NCI-H1105 treated with DMSO at 0.1 percent for 48 hours (cell line): ENCODE results near the gene NMNAT3.

ENCODE experiments used
- DNase-seq: peaks from one replicate; lab custom pipeline; 2025; lab: John Stamatoyannopoulos, UW

Gene NMNAT3

GRCh38 chr3:139578783-139579182 is 99.0 kb downstream of the NMNAT3 start:
- no peak for DNase-seq

DNA sequence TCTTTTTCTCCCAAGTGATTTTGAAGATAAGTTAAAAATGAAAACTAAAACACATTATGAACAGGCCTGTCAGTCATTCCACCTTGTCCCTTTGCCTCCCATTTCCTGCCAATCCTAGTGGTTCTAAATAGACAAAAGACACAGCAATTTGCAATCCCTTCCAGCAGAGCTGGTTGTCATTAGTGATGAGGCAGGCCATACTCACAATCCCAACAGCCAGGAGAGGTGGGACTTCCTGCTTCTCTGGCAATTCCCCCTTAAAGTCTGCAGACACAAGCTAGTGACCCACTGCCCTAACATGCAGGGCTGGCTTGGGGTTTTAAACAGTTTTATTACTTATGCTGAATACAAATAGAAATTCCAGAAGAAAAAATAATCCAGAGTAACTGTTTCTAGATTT is 99.9 kb downstream of the NMNAT3 start:
- peak; percentile 35 for DNase-seq

GRCh38 chr3:139577346-139577745 is 100.4 kb downstream of the NMNAT3 start:
- no peak for DNase-seq

DNA sequence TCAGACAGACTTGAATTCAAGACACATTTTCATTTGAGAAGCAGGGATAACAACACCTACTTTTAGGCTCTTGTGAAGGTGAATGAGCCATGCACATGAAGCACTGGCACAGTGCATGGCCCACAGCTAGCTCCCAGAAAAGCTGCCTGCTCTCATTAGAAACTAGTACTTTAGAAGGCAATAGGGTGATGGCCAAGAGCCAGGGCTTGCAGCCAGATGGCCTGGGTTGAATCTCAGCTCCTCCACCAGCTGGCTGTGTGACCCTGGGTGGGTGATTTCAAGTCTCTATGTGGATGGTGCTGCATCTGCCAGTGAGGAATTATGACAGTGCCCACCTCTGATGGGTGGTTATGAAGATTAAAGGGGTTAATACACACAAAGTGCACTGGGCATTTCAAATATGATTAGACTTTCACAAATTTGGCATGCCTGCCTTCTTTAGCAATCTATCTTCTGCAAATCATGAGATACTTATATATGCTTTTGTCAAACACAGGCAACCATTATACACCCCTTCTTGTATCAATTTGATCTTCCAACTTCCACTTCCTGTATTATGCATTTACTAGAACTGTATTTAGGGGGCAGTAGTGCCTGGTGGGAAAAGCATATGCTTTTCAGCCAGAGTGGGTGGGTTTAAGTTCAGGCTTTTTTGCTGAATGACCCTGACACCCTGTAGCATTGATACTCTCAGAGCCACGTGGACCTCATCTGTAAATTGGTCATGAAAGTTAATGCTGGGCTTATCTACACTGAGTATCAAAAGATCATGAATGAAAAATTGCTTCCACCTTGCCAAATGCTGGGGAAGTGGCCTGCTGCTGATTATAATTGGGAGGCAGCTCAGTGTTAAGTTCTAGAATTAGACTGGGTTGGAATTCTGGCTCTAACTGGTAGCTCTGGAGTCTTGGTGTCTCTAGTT is 103.5 kb downstream of the NMNAT3 start:
- DNase-seq = peak; percentile 64

- no peak for DNase-seq
Measured at GRCh38 chr3:139572847-139573672, 104.7 kb downstream of the NMNAT3 start.

GRCh38 chr3:139571711-139572110 is 106.1 kb downstream of the NMNAT3 start:
- no peak for DNase-seq

DNA sequence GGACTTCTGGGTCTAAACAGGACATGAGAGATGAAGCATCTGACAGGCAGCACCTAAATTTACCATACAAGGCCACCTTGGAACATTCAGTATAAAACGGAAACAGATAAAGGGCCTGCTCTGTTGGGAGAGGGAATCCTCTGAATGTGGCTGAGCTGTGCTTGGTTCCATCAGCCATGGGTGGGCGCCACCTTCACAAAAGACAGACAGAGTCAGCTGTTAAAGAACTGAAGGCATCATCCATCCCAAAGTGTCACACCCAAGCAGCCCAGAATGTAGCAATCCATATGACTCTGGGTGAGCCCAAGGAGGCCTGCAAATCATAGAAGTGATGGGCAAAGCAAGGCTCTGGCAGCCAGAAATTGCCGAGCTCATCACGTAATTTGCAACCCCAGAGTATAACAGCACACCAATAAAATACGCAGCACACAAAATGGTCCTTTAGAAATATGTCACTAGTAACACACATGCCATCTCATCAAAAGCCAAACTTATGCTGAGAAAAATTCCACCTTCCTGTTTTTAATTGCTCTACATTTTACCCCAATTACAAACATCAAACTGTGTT is 113.4 kb downstream of the NMNAT3 start:
- DNase-seq = peak; percentile 20

- DNase-seq = peak; percentile 25
Measured at GRCh38 chr3:139561959-139562676, 115.7 kb downstream of the NMNAT3 start.

DNA sequence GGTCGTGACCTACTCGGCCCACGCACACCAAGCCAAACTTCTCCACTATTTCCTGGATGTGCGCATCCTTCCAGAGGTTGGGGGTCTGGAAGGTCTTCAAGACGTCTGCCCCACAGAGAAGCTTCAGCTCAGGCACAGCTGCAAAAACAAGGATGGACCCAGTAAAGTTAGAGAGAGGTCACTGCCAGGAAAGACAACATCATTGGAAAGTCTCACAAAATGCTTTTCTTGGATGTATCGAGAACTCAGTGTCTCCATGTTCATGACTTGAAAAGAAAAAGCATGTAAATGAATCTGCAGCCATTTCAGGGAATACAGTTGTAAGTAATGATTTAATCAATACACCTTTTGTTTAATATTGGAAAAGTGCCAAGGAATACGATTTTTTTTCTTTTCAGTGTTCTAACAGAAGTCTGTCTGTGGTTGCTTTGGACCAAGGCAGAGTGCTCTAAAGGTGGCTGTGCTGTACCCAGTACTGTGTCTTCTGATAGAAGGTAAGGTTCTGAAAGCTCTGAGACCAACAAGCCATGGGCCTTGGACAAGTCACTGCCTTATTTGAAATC is 116.4 kb downstream of the NMNAT3 start:
- peak; percentile 72 for DNase-seq

- peak; percentile 36 for DNase-seq
Measured at GRCh38 chr3:139560411-139560810, 117.4 kb downstream of the NMNAT3 start.

GRCh38 chr3:139559541-139559940 is 118.2 kb downstream of the NMNAT3 start:
- peak; percentile 43 for DNase-seq

DNA sequence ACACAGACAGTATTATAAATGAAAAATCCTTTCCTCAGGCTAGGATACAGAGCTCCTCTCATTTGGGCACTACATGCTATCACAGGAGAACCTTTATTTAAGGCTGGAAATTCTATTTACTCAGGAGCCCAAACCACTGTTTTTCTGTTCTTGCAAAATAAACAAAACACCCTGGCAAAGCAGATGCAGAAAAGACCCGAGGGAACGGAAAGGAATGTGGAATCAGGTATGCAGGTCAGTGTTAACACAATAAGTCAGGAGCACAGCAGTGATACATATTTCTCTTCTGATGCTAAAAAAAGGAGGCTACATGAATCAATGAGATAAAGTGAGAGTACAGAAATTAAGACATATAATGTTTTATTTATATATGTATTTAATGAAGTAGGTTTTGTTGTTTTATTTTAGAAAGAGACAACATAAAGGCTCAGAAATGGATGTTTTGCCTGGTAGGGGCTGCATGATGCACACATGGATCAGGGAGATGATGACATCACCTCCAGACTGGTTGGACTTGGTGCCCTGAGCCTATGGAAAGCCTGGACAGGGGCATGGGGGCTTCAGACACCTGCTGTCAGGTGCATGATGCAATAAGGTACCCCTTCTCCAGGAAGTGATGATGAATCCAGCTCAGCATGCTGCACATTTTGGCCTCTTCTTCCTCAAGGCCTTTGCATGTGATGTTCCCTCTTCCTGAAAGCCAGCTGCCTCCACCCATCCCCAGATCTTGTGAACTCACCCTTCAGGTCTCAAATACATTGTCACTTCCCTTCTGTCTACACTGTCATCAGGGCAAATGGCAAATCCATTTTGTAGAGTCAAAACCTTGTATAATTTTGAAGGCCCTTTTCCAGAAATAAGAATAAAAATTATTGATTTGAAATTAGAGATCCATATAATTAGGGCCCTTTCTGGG is 119.2 kb downstream of the NMNAT3 start:
- no peak for DNase-seq

DNA sequence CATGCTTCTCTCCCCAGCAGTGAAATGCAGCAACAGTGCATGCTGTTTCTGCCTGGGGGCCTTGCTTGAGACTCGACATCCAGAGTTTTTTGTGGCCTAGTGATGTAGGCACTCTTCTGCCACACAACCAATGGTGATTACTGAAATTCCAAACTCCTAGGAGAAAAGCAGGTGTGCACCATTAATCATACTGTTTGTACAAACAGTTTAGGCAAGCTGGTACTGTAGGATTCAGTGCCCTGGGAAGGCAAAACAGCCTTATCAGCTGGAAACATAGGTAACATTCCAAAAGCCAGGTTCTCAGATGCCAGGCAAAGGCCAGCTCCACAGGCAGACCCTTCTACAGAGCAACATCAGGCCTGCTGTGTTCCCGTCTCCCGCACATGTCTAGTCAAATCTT is 120.7 kb downstream of the NMNAT3 start:
- DNase-seq = peak; percentile 35

DNA sequence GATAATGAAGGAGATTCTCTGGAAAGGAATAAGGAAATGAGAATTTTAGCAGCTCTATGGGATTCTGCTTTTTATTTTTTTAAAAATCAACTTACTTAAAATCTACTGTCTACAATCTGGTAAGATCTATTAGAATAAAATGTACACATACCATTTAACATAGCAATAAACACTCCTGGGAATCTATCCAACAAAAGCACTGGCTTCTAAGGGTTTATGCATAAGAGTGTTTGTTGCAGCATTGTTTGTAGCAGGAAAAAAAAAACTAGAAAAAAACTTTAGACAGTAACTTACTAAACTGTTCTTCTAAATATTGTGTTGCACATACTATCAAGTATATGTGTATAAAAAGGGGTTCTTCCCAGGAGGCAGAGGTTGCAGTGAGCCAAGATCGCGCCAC is 122.5 kb downstream of the NMNAT3 start:
- DNase-seq = no peak

- no peak for DNase-seq
Measured at GRCh38 chr3:139554628-139555027, 123.1 kb downstream of the NMNAT3 start.

- no peak for DNase-seq
Measured at GRCh38 chr3:139552632-139553365, 125.0 kb downstream of the NMNAT3 start.

GRCh38 chr3:139548801-139549200 is 129.0 kb downstream of the NMNAT3 start:
- no peak for DNase-seq

GRCh38 chr3:139547666-139548065 is 130.1 kb downstream of the NMNAT3 start:
- DNase-seq = no peak

DNA sequence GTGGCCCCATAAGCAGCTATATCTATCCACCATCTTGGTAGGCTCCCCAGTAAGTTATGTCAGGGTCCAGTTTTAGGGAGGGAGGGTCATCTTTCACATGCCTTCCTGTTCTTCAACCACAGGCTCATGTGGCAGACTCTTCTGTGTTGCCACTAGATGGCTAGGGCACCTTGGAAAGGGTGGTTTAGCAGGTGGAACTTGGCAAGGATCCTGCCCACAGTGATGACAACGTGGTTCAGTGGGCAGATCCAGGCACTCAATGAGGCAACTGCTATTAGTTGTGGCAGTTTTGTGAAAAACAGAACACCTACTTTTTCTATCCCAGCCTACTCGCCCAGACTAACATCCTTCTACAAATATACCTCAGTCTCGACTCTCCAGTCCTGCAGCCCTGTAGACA is 131.0 kb downstream of the NMNAT3 start:
- DNase-seq = no peak
